Gastrocnemius medialis (tissue), 4 donors: Measurements from ENCODE around the gene NF2.

Experiments used
- POLR2A ChIP-seq, 2 donors: fragments of 450-650 bp; IDR thresholded peaks; one replicate each; pipeline ENCODE4 v1.6.1; 2017; ENCODE audit warnings: antibody characterized with exemption in 2 of 2, mild to moderate bottlenecking in 2 of 2, moderate library complexity in 2 of 2
- TF ChIP-seq, protein P1 (sequence below), 5 experiments: fragments of 450-650 bp in 3 of 5; fragments of 200-600 bp in 2 of 5; sonication (generic) in 2 of 5; IDR thresholded peaks in 4 of 5; conservative IDR thresholded peaks in 1 of 5; 1 replicate in 4 of 5; 2 replicates in 1 of 5; pipeline ENCODE4 v1.5.1; 2016 to 2019; ENCODE audit warnings: antibody characterized with exemption in 5 of 5, mild to moderate bottlenecking in 3 of 5, moderate library complexity in 3 of 5

GRCh38 chr22:29634847-29635246 lies 31.4 kb downstream of the NF2 start:
- no peak for TF ChIP-seq POLR2A (IDR thresholded peaks at IDR 0.05)
- TF ChIP-seq, protein P1, sequence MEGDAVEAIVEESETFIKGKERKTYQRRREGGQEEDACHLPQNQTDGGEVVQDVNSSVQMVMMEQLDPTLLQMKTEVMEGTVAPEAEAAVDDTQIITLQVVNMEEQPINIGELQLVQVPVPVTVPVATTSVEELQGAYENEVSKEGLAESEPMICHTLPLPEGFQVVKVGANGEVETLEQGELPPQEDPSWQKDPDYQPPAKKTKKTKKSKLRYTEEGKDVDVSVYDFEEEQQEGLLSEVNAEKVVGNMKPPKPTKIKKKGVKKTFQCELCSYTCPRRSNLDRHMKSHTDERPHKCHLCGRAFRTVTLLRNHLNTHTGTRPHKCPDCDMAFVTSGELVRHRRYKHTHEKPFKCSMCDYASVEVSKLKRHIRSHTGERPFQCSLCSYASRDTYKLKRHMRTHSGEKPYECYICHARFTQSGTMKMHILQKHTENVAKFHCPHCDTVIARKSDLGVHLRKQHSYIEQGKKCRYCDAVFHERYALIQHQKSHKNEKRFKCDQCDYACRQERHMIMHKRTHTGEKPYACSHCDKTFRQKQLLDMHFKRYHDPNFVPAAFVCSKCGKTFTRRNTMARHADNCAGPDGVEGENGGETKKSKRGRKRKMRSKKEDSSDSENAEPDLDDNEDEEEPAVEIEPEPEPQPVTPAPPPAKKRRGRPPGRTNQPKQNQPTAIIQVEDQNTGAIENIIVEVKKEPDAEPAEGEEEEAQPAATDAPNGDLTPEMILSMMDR (IDR thresholded peaks at IDR 0.05 in 4 of 5, conservative IDR thresholded peaks at IDR 0.05 in 1 of 5) = no peak
